Liver (tissue), 9 donors: ENCODE measurements around the gene EXOSC2. TPM values are rescaled to one million over a fixed set of nuclear protein-coding genes. Genes with fewer than 3 reads are reported as not detected.
A peak's percentile ranks its signal among the peaks of the same experiment; 100 is the strongest.

Experiments
- DNase-seq: peaks from one replicate; pipeline ENCODE4 v3.0.0-alpha.2; 2017; ENCODE audit warnings: low spot score
- H3K27ac ChIP-seq, 2 donors: one replicate each; pipeline ENCODE4 v1.7.0; 2013; ENCODE audit warnings: inconsistent platforms in 2 of 2, low read length in 2 of 2, control low read depth in 1 of 2, low read depth in 1 of 2, mild to moderate bottlenecking in 1 of 2
- H3K27me3 ChIP-seq, 4 donors: one replicate each; pipeline versions ENCODE4 v1.6.1 to v1.7.0; 2013; ENCODE audit warnings: low read length in 3 of 4, inconsistent platforms in 1 of 4, mild to moderate bottlenecking in 1 of 4, moderate library complexity in 1 of 4; ENCODE audit not compliant: control insufficient read depth in 4 of 4, insufficient read depth in 4 of 4
- H3K36me3 ChIP-seq, 4 donors: one replicate each; pipeline versions ENCODE4 v1.6.1 to v1.7.0; 2013; ENCODE audit warnings: low read length in 3 of 4, mild to moderate bottlenecking in 3 of 4, low read depth in 1 of 4, moderate library complexity in 1 of 4; ENCODE audit not compliant: control insufficient read depth in 4 of 4, insufficient read depth in 3 of 4
- H3K4me1 ChIP-seq, 4 donors: one replicate each; pipeline versions ENCODE4 v1.6.1 to v1.7.0; 2013; ENCODE audit warnings: low read length in 3 of 4, mild to moderate bottlenecking in 3 of 4, moderate library complexity in 1 of 4; ENCODE audit not compliant: control insufficient read depth in 4 of 4, insufficient read depth in 4 of 4
- H3K4me3 ChIP-seq, 3 donors: one replicate each; pipeline versions ENCODE4 v1.6.1 to v1.7.0; 2013; ENCODE audit warnings: low read length in 3 of 3, control low read depth in 1 of 3, low read depth in 1 of 3, mild to moderate bottlenecking in 1 of 3
- H3K9ac ChIP-seq, 2 donors: one replicate each; pipeline ENCODE4 v1.7.0; 2013; ENCODE audit warnings: low read length in 2 of 2, mild to moderate bottlenecking in 2 of 2, moderate library complexity in 2 of 2, control low read depth in 1 of 2, low read depth in 1 of 2
- H3K9me3 ChIP-seq, 4 donors: one replicate each; pipeline versions ENCODE4 v1.6.1 to v1.7.0; 2013; ENCODE audit warnings: low read length in 3 of 4; ENCODE audit not compliant: control insufficient read depth in 4 of 4
- EGR1 ChIP-seq, 2 donors: IDR thresholded peaks; 2 replicates each; pipeline ENCODE4 v1.6.1; 2016 to 2018; ENCODE audit warnings: antibody characterized with exemption in 2 of 2, low read depth in 2 of 2
- FOXA1 ChIP-seq: IDR thresholded peaks from 2 replicates; pipeline ENCODE4 v1.6.1; 2016; ENCODE audit warnings: antibody characterized with exemption
- FOXA2 ChIP-seq: IDR thresholded peaks from 2 replicates; pipeline ENCODE4 v1.6.1; 2016; ENCODE audit warnings: antibody characterized with exemption
- GABPA ChIP-seq, 2 donors: IDR thresholded peaks in 1 of 2; conservative IDR thresholded peaks in 1 of 2; 2 replicates each; pipeline ENCODE4 v1.6.1; 2016; ENCODE audit warnings: antibody characterized with exemption in 2 of 2, mild to moderate bottlenecking in 1 of 2, moderate library complexity in 1 of 2
- HNF4A ChIP-seq, 2 donors: conservative IDR thresholded peaks; 2 replicates each; pipeline ENCODE4 v1.6.1; 2016; ENCODE audit warnings: antibody characterized with exemption in 2 of 2, mild to moderate bottlenecking in 2 of 2
- HNF4G ChIP-seq: IDR thresholded peaks from 2 replicates; pipeline ENCODE4 v1.6.1; 2016; ENCODE audit warnings: antibody characterized with exemption
- JUND ChIP-seq, 2 donors: IDR thresholded peaks; 2 replicates each; pipeline ENCODE4 v1.6.1; 2016; ENCODE audit warnings: antibody characterized with exemption in 2 of 2
- NR2F2 ChIP-seq: IDR thresholded peaks from 2 replicates; pipeline ENCODE4 v1.6.1; 2016; ENCODE audit warnings: antibody characterized with exemption
- RAD21 ChIP-seq, 2 donors: IDR thresholded peaks; 2 replicates each; pipeline ENCODE4 v1.6.1; 2016; ENCODE audit warnings: antibody characterized with exemption in 2 of 2, mild to moderate bottlenecking in 2 of 2
- RXRA ChIP-seq, 2 donors: IDR thresholded peaks; 2 replicates each; pipeline ENCODE4 v1.6.1; 2017 to 2018; ENCODE audit warnings: antibody characterized with exemption in 2 of 2, mild to moderate bottlenecking in 1 of 2
- SP1 ChIP-seq: IDR thresholded peaks from 2 replicates; pipeline ENCODE4 v1.6.1; 2018; ENCODE audit warnings: antibody characterized with exemption, mild to moderate bottlenecking
- TAF1 ChIP-seq: conservative IDR thresholded peaks from 2 replicates; pipeline ENCODE4 v1.6.1; 2016; ENCODE audit warnings: antibody characterized with exemption, mild to moderate bottlenecking
- YY1 ChIP-seq: IDR thresholded peaks from 2 replicates; pipeline ENCODE4 v1.6.1; 2016; ENCODE audit warnings: antibody characterized with exemption, mild to moderate bottlenecking
- WGBS: extraction: QIAGEN DNeasy Blood & Tissue Kit; methylation state at CpG from one replicate; pipeline ENCODE4 v1.1.7; 2013; 5-methylcytosine and 5-hydroxymethylcytosine counted together
- polyA plus RNA-seq, 2 donors: library from polyadenylated mRNA; stranded (reverse) in 1 of 2; unstranded in 1 of 2; fragments of 200-250 nt in 1 of 2; fragments of >200 nt in 1 of 2; fragmentation: Nextera tagmentation in 1 of 2; extraction: Ambion mirVana in 1 of 2; gene quantifications; one replicate each; pipeline versions ENCODE4 v1.2.1 to v1.2.3, GENCODE V29; 2013 to 2015
- total RNA-seq, 2 donors: library from RNA; depleted of rRNA; stranded (reverse); fragments of >200 nt; gene quantifications; one replicate each; pipeline ENCODE4 v1.2.3, GENCODE V29; 2014
- TF ChIP-seq, protein P1 (sequence below): IDR thresholded peaks from 2 replicates; pipeline ENCODE4 v1.6.1; 2016; ENCODE audit warnings: antibody characterized with exemption
- TF ChIP-seq, protein P2 (sequence below): IDR thresholded peaks from 2 replicates; pipeline ENCODE4 v1.6.1; 2016; ENCODE audit warnings: antibody characterized with exemption
- TF ChIP-seq, protein P3 (sequence below): IDR thresholded peaks from 2 replicates; pipeline ENCODE4 v1.6.1; 2016; ENCODE audit warnings: antibody characterized with exemption, mild to moderate bottlenecking
- TF ChIP-seq, protein P4 (sequence below): fragments of 150-350 bp; IDR thresholded peaks from 2 replicates; pipeline ENCODE4 v1.5.1; 2017; ENCODE audit warnings: improper control_type of control experiment, low read depth, low read length; ENCODE audit not compliant: missing input control
- TF ChIP-seq, protein P5 (sequence below): IDR thresholded peaks from 2 replicates; pipeline ENCODE4 v1.6.1; 2016; ENCODE audit warnings: antibody characterized with exemption
- donor health status: healthy.
- donor health status: healthy.
- donor health status: healthy.
- donor health status: healthy.
- donor health status: healthy.

Gene EXOSC2
- total and polyA plus RNA-seq, 4 donors: 7.6 to 21.2 (median 13.1) TPM

DNA sequence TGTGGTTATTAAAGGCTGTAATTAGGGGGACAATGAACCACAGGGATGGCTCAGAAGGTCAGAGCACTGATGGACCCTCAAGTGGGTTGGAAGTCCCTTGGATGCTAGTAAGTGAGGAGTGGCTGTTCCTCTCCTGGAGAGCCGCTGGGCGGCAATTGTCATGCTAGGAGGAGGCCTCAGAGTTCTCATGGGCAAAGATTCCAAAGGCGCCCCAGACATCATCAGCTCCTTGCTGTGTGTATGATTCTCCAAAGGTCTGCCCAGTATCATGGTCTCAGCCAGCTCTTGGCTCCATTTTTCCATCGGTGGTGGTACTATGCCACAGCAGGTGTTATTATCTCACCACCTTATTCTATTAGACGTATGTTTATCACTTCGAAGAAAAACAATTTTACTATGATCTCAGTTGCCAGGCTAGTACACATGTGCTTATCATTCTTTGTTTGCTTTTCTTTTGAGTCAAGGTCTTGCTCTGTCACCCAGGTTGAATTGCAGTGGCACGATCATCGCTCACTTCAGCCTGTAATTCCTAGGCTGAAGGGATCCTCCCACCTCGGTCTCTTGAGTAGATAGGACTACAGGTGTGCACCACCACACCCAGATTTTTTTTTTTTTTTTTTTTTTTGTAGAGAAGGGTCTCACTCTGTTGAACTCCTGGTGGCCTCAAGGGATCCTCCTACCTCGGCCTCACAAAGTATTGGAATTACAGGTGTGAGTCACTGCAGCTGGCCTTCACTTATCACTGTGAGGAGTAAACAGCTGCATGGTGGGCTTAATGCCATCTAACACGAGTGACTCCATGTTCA, 46.8 kb downstream of the EXOSC2 start:
- no peaks in the 10 kb centered on the region for H3K27me3 ChIP-seq
- H3K27ac ChIP-seq: no peak overlapping the region
- H3K4me1 ChIP-seq: peaks cover 0 to 10% (median 2%) of the 10 kb centered on the region in 4 donors
- no peak overlapping the region for H3K4me3 ChIP-seq
- no peaks in the 10 kb centered on the region for H3K9me3 ChIP-seq
- no peak for TF ChIP-seq RAD21 (IDR thresholded peaks at IDR 0.05)
- TF ChIP-seq FOXA1: no peak
- TF ChIP-seq, protein P1, sequence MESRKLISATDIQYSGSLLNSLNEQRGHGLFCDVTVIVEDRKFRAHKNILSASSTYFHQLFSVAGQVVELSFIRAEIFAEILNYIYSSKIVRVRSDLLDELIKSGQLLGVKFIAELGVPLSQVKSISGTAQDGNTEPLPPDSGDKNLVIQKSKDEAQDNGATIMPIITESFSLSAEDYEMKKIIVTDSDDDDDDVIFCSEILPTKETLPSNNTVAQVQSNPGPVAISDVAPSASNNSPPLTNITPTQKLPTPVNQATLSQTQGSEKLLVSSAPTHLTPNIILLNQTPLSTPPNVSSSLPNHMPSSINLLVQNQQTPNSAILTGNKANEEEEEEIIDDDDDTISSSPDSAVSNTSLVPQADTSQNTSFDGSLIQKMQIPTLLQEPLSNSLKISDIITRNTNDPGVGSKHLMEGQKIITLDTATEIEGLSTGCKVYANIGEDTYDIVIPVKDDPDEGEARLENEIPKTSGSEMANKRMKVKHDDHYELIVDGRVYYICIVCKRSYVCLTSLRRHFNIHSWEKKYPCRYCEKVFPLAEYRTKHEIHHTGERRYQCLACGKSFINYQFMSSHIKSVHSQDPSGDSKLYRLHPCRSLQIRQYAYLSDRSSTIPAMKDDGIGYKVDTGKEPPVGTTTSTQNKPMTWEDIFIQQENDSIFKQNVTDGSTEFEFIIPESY: no peak
- TF ChIP-seq, protein P2, sequence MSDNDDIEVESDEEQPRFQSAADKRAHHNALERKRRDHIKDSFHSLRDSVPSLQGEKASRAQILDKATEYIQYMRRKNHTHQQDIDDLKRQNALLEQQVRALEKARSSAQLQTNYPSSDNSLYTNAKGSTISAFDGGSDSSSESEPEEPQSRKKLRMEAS: peak; percentile 30
- no peak for TF ChIP-seq EGR1 (IDR thresholded peaks at IDR 0.05; ENCODE audit: low read depth in 2 of 2)
- no peak for TF ChIP-seq NR2F2
- TF ChIP-seq SP1: no peak
- TF ChIP-seq, protein P3, sequence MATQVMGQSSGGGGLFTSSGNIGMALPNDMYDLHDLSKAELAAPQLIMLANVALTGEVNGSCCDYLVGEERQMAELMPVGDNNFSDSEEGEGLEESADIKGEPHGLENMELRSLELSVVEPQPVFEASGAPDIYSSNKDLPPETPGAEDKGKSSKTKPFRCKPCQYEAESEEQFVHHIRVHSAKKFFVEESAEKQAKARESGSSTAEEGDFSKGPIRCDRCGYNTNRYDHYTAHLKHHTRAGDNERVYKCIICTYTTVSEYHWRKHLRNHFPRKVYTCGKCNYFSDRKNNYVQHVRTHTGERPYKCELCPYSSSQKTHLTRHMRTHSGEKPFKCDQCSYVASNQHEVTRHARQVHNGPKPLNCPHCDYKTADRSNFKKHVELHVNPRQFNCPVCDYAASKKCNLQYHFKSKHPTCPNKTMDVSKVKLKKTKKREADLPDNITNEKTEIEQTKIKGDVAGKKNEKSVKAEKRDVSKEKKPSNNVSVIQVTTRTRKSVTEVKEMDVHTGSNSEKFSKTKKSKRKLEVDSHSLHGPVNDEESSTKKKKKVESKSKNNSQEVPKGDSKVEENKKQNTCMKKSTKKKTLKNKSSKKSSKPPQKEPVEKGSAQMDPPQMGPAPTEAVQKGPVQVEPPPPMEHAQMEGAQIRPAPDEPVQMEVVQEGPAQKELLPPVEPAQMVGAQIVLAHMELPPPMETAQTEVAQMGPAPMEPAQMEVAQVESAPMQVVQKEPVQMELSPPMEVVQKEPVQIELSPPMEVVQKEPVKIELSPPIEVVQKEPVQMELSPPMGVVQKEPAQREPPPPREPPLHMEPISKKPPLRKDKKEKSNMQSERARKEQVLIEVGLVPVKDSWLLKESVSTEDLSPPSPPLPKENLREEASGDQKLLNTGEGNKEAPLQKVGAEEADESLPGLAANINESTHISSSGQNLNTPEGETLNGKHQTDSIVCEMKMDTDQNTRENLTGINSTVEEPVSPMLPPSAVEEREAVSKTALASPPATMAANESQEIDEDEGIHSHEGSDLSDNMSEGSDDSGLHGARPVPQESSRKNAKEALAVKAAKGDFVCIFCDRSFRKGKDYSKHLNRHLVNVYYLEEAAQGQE: no peak
- TF ChIP-seq, protein P4, sequence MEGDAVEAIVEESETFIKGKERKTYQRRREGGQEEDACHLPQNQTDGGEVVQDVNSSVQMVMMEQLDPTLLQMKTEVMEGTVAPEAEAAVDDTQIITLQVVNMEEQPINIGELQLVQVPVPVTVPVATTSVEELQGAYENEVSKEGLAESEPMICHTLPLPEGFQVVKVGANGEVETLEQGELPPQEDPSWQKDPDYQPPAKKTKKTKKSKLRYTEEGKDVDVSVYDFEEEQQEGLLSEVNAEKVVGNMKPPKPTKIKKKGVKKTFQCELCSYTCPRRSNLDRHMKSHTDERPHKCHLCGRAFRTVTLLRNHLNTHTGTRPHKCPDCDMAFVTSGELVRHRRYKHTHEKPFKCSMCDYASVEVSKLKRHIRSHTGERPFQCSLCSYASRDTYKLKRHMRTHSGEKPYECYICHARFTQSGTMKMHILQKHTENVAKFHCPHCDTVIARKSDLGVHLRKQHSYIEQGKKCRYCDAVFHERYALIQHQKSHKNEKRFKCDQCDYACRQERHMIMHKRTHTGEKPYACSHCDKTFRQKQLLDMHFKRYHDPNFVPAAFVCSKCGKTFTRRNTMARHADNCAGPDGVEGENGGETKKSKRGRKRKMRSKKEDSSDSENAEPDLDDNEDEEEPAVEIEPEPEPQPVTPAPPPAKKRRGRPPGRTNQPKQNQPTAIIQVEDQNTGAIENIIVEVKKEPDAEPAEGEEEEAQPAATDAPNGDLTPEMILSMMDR: no peak
- no peak for TF ChIP-seq GABPA (IDR thresholded peaks at IDR 0.05 in 1 of 2, conservative IDR thresholded peaks at IDR 0.05 in 1 of 2)
- TF ChIP-seq HNF4A (conservative IDR thresholded peaks at IDR 0.05): peak; percentile 11 to 37
- TF ChIP-seq FOXA2: peak; percentile 41
- TF ChIP-seq TAF1: no peak
- TF ChIP-seq JUND (IDR thresholded peaks at IDR 0.05): no peak
- peak in 1 of 2 donors; percentile 18 for TF ChIP-seq RXRA (IDR thresholded peaks at IDR 0.05)
- TF ChIP-seq HNF4G: no peak
- no peak for TF ChIP-seq YY1
- TF ChIP-seq, protein P5, sequence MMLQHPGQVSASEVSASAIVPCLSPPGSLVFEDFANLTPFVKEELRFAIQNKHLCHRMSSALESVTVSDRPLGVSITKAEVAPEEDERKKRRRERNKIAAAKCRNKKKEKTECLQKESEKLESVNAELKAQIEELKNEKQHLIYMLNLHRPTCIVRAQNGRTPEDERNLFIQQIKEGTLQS: no peak
- no peak overlapping the region for H3K9ac ChIP-seq
- WGBS: 68% methylated on average over 11 of the region's 11 CpGs
- H3K36me3 ChIP-seq: no peaks in the 10 kb centered on the region
- no peak for DNase-seq
